Measurements from ENCODE around the gene SLC5A1. TPM values are rescaled to one million over a fixed set of nuclear protein-coding genes. Genes with fewer than 3 reads are reported as not detected.

Gene SLC5A1
- total RNA-seq, 1 donor from 2014 or later = not detected

DNA sequence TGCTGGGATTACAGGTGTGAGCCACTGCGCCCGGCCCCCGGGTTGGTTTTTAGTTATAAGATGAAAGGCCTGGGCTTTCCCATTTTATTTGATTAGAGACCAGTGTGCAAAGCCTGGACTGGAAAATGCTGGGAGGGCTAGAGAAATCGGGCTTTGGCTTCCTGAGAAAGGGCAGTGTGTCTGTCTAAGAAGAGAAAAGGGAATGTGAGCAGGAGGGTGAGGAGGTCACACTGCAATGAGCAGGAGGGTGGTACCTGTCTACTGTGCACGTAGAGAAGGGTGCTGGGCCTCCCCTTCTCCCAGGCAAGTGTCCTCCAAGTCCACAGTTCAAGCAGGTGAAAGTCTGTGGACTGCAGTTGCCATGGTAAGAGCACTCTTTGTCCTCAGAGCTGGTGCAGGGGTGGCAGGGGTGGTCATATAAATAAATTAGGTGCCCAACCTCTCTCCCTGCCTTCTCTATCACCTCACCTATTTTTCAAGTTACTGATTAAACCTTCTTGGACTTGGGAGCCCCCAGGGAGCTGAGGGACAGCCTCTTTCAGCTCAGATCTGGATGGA is 30.8 kb downstream of the SLC5A1 start:
- H3K27me3 ChIP-seq = no peaks in the 10 kb centered on the region

DNA sequence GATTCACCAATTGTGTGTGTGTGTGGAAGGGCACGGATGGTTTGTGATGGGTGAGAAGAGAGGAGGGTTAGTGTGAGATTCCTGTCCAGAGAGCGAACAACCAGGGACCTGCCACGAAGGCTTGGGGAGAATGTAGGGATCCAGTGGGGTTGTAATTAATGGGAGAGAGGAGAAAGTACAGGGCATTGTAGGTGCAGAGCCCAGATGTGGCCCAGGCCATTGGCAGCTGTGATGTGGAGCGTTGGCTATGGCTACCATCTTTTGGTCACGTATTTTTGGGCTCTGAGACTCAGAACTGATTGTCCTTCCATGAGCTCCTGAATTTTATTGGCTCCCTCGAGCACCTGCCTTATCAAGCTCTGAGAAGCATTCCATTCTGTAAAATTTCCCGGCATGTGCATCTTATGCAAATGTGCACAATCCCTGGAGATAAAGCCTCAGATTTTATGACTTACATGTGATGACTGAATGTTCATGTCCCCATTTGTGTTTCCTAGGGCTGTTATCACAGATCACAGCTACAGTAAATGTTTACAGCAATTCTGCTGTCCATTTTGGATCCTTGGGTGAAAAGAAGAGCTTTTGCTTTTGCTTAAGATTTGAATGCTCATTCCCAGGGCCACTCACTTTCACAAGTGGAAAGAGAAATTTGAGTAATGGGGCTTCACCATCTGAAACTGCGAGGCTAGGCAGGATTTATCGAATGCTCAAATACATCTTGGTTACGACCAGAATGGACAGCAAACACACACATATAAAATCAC is 33.1 kb downstream of the SLC5A1 start:
- no peak overlapping the region for H3K4me3 ChIP-seq

More for the DNA sequence above, 30.8 kb downstream of the SLC5A1 start:
- H3K9ac ChIP-seq = no peak overlapping the region
- H3K4me3 Mint-ChIP-seq = no peak overlapping the region
- peaks cover 2% of the 10 kb centered on the region for H3K4me1 Mint-ChIP-seq
- H4K20me1 ChIP-seq (ENCODE audit: low read depth) = no peaks in the 10 kb centered on the region
- H3K36me3 Mint-ChIP-seq = no peaks in the 10 kb centered on the region
- H3K4me2 ChIP-seq = no peak overlapping the region
- H3K27ac Mint-ChIP-seq = no peak overlapping the region
- H3F3A ChIP-seq (ENCODE audit: low read depth) = no peaks in the 10 kb centered on the region
- H2AFZ ChIP-seq (replicated peaks) = no peak overlapping the region
- H3K9me3 ChIP-seq (ENCODE audit: low read depth) = no peaks in the 10 kb centered on the region
- no peaks in the 10 kb centered on the region for H3K4me1 ChIP-seq
- H3K4me3 ChIP-seq = no peak overlapping the region
- TF ChIP-seq EZH2 (IDR thresholded peaks at IDR 0.05) (no peak), EZH2phosphoT487 (IDR thresholded peaks at IDR 0.05) (no peak)
- TF ChIP-seq, protein P1, sequence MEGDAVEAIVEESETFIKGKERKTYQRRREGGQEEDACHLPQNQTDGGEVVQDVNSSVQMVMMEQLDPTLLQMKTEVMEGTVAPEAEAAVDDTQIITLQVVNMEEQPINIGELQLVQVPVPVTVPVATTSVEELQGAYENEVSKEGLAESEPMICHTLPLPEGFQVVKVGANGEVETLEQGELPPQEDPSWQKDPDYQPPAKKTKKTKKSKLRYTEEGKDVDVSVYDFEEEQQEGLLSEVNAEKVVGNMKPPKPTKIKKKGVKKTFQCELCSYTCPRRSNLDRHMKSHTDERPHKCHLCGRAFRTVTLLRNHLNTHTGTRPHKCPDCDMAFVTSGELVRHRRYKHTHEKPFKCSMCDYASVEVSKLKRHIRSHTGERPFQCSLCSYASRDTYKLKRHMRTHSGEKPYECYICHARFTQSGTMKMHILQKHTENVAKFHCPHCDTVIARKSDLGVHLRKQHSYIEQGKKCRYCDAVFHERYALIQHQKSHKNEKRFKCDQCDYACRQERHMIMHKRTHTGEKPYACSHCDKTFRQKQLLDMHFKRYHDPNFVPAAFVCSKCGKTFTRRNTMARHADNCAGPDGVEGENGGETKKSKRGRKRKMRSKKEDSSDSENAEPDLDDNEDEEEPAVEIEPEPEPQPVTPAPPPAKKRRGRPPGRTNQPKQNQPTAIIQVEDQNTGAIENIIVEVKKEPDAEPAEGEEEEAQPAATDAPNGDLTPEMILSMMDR (IDR thresholded peaks at IDR 0.05) = no peak
- H3K36me3 ChIP-seq = no peaks in the 10 kb centered on the region
- H3K27me3 Mint-ChIP-seq (ENCODE audit: insufficient read depth, low read depth) = peaks cover 6% of the 10 kb centered on the region
- no peaks in the 10 kb centered on the region for H3K79me2 ChIP-seq (ENCODE audit: low read depth)
- no peaks in the 10 kb centered on the region for H3K9me3 Mint-ChIP-seq
- H3K27ac ChIP-seq = no peak overlapping the region
- no peak for DNase-seq (ENCODE audit: low spot score)

DNA sequence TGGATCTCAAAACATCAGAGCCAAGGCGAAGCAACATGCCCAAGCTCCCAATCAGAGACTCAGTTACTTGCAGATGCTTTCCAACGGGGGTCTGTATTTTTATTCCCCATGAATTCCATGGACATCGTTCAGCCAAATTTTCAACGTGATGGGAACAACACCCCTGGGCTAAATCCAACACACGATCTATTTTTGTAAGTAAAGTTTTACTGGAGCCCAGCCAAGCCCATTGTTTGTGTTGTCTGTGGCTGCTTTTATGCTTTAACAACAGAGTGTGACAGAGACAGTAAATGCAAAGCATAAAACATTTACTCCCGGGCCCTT is 33.7 kb downstream of the SLC5A1 start:
- Mint-ChIP-seq H3K4me3 (no peak overlapping the region), H3K9me3 (no peaks in the 10 kb centered on the region), H3K27me3 (ENCODE audit: insufficient read depth, low read depth) (peaks cover 6% of the 10 kb centered on the region), H3K27ac (no peak overlapping the region), H3K36me3 (no peaks in the 10 kb centered on the region), H3K4me1 (peaks cover 2% of the 10 kb centered on the region)
- TF ChIP-seq EZH2phosphoT487 (IDR thresholded peaks at IDR 0.05) (no peak), EZH2 (IDR thresholded peaks at IDR 0.05) (no peak)
- TF ChIP-seq, protein P1 (IDR thresholded peaks at IDR 0.05) = no peak
- H3K9ac ChIP-seq = no peak overlapping the region
- H3F3A ChIP-seq (ENCODE audit: low read depth) = no peaks in the 10 kb centered on the region
- no peaks in the 10 kb centered on the region for H3K9me3 ChIP-seq (ENCODE audit: low read depth)
- no peaks in the 10 kb centered on the region for H3K79me2 ChIP-seq (ENCODE audit: low read depth)
- H3K4me1 ChIP-seq = no peaks in the 10 kb centered on the region
- H3K4me3 ChIP-seq = no peak overlapping the region
- DNase-seq (ENCODE audit: low spot score) = no peak
- no peaks in the 10 kb centered on the region for H3K36me3 ChIP-seq
- no peak overlapping the region for H2AFZ ChIP-seq (replicated peaks)
- H3K27ac ChIP-seq = no peak overlapping the region
- H3K4me2 ChIP-seq = no peak overlapping the region
- H4K20me1 ChIP-seq (ENCODE audit: low read depth) = no peaks in the 10 kb centered on the region
- no peaks in the 10 kb centered on the region for H3K27me3 ChIP-seq

More for the DNA sequence above, 33.1 kb downstream of the SLC5A1 start:
- TF ChIP-seq, protein P1 (IDR thresholded peaks at IDR 0.05) = no peak
- TF ChIP-seq EZH2 (IDR thresholded peaks at IDR 0.05) (no peak), EZH2phosphoT487 (IDR thresholded peaks at IDR 0.05) (no peak)
- Mint-ChIP-seq H3K9me3 (no peaks in the 10 kb centered on the region), H3K36me3 (no peaks in the 10 kb centered on the region), H3K4me1 (peaks cover 2% of the 10 kb centered on the region), H3K27me3 (ENCODE audit: insufficient read depth, low read depth) (peaks cover 6% of the 10 kb centered on the region), H3K27ac (no peak overlapping the region), H3K4me3 (no peak overlapping the region)
- Histone ChIP-seq H3K9me3 (ENCODE audit: low read depth) (no peaks in the 10 kb centered on the region), H3F3A (ENCODE audit: low read depth) (no peaks in the 10 kb centered on the region), H3K9ac (no peak overlapping the region), H3K4me2 (no peak overlapping the region), H2AFZ (replicated peaks) (no peak overlapping the region), H3K27me3 (no peaks in the 10 kb centered on the region), H4K20me1 (ENCODE audit: low read depth) (no peaks in the 10 kb centered on the region), H3K36me3 (no peaks in the 10 kb centered on the region), H3K27ac (no peak overlapping the region), H3K79me2 (ENCODE audit: low read depth) (no peaks in the 10 kb centered on the region), H3K4me1 (no peaks in the 10 kb centered on the region)
- no peak for DNase-seq (ENCODE audit: low spot score)

All from neural progenitor cell (in vitro differentiated cells).